Measurements from ENCODE around the gene PRKAR2A.

GRCh38 chr3:48848816-48849515 lies 1.3 kb upstream of the PRKAR2A start:
- TF ChIP-seq TCF7L2 (IDR thresholded peaks at IDR 0.05; ENCODE audit: low read depth, low read length) (no peak), BCLAF1 (IDR thresholded peaks at IDR 0.05; ENCODE audit: borderline replicate concordance in 1 of 2, control insufficient read depth in 1 of 2, low read depth in 2 of 2, low read length in 1 of 2) (no peak), EP300 (IDR thresholded peaks at IDR 0.05; ENCODE audit: low read length) (no peak), POLR2A (conservative IDR thresholded peaks at IDR 0.05) (no peak), E2F3 (CRISPR knock-in tag; IDR thresholded peaks at IDR 0.05) (no peak), ZBTB7A (IDR thresholded peaks at IDR 0.05; ENCODE audit: borderline replicate concordance, control insufficient read depth, low read depth, low read length) (no peak)

All from K562 (cell line).